HG03442 (cell line): ENCODE measurements around the gene SV2C.

Source experiments
- ATAC-seq: cut with Tn5 transposase; IDR thresholded peaks from one replicate; pipeline ENCODE4 v1.9.1; 2021; ENCODE audit warnings: mild to moderate bottlenecking, moderate library complexity; ENCODE audit not compliant: unreplicated experiment

SV2C gene

DNA sequence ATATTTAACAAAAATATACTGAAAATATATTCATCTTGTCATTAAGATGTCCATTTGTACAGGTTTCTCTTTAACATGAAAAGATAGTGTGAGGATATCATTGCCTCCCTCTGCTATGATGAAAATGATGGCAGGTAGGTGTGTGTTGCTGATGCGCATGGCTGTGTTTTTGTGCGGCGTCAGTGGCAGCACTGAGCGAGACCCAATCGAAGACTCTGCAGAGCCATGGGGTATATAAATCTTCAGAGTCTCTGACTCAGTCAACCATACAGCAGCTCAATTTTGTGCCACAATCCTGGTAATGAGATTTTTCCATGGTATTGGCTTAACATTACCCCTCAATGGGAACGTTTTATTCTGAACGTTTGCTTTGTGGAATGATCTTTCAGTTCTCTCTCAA lies 166.4 kb downstream of the SV2C start:
- ATAC-seq = no peak

- ATAC-seq = no peak
Measured at GRCh38 chr5:76250463-76250862, 167.3 kb downstream of the SV2C start.

GRCh38 chr5:76251656-76252055 lies 168.5 kb downstream of the SV2C start:
- ATAC-seq = no peak

DNA sequence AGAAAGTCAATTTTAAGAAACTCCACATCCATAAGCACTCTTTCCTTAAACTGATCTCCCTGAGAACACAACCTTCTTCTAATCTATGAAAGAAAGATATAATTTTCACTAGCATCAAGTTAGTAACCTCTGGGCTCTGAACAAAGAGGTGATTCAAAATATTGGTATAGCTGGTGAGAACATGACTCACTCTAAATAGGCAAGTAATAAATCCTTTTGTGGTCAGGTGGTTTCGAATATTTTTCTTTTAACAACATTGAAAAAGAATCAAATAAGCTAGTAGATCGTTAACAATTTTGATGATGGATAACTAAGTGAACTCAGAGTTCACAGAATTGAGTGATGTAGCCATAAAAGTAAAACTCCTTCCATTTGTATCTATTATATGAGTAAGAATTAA lies 169.3 kb downstream of the SV2C start:
- ATAC-seq = no peak

DNA sequence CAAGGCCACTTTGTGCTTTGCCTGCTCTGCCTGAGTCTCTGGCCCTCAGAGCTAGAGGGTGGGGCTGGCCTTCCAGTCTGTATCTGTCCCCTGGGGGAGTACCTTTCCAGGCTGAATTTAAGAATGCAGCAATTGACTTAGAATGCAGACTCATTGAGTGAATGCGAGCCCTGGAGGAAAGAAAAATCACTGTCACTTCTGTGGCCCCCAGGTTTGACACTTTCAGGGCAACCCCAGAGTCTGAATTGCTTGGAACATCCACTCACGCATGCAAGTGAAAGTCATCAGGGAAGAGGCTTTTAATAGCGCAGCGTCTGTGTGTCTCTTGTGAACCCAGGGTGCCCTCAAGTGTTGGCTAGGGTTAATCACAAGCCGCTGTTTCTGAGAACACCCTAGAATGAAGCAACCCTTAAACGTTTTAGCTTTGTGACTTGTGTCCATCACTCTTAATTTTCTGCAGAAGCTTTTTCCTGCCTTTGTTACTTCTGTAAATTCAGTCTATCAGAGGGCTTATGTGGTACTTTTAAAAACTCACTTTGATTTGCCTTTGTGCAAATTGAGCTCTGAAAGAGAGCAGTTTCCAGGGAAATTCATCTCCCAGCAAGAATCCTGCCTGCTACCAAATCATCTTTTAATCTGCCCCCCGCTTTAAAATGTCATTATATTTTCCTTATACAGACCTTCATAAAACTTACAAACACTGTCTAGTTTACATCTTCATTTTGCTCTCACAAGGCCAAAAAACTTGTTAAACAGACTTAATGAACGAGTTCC lies 173.1 kb downstream of the SV2C start:
- no peak for ATAC-seq

- ATAC-seq = no peak
Measured at GRCh38 chr5:76257225-76257833, 174.1 kb downstream of the SV2C start.

DNA sequence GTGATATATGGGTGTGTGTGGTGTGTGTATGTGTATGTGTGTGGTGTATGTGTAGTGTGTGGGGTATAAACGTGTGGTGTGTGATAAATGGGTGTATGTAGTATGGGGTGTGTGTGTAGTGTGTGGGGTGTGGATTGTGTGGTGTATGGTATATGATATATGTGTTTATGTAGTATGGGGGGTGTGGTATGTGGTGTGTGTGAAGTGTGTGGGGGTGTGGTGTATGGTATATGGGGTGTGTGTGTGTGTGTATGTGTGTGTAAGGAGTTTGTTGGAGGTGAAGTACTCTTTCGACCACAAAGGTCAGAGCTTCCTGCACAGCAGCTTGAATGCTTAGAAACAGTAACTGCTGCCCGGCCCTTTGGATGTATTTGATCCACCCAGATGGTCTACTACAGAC lies 174.7 kb downstream of the SV2C start:
- ATAC-seq = no peak

GRCh38 chr5:76264681-76265080 lies 181.5 kb downstream of the SV2C start:
- no peak for ATAC-seq

DNA sequence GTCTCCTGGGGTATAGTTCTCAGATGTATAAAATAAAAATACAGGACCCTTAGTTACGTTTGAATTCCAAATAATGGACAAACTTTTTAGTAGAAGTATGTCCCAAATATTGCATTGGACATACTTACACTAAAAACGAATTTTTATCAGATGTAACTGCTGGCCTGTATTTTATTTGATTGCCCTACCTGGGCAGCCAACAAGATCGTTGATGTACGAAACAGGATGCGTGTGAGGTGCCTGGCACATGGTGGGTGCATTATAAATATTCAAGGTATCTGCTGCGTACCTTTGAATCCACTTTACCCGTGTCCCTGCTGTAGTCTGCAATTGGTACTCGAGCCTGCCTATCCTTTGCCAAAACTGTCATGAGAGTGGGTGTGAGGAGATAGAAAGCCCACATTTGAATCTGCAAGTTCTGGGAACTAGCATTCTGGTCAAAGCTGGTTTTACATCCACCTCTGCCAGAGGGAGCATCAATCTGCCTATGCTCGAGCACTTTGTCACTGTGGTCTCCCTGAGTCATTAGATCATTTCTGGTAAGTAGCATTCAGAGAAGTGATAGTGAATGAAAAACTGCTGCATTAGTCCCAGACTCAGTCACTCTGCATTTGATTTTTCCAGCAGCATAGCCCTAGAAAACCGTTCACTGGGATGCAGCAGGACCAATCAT lies 186.2 kb downstream of the SV2C start:
- ATAC-seq = no peak

GRCh38 chr5:76269932-76270610 lies 186.9 kb downstream of the SV2C start:
- no peak for ATAC-seq

DNA sequence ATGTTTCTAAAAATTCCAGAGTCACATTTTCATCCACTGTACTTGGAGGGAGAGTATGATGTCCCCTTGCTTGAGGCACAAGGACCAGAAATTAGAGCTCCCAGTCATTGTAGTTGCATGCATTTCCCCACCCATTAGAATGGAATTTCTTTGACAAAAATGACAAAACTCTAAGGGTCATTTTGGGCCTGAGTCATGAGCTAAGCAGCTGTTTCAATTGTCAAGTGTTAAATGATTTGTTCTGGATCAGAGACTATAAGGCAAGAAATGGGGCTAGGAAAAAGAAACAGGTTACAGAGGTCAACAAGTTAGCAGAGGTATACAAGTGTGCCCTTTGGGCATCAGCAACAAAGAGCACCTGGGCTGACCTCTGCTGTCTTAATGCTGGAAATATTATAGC lies 188.7 kb downstream of the SV2C start:
- ATAC-seq = no peak

DNA sequence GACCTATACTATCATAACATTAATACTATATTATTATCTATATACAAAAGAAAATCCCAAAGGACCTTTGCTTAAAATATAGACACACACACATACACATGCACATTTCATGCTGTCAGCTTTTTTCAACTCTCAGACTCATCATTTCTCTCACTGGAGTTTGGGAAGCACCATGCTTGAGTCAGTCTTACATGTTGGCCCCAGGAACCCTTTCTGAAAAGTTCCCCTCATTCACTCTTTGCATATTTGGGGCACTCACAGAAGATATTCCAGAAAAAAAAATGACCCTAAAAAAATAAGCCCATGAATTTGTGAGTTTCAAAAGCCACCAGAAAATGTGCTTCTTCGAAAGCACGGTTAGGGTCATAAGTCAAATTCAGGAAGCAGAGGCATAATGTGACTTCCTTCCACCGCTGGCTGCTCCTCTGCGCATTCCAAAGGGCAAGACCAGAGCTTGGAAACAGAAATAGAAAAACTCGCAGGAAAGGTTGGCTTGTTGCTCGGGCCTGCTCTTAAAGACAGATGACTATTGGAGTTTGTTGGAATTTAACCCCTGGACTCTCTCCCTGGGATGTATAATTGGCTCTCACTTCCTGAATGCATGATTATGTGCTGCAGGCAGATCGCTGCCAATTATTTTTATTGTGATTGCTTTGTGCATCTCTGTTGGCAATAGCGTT lies 190.2 kb downstream of the SV2C start:
- ATAC-seq = no peak

DNA sequence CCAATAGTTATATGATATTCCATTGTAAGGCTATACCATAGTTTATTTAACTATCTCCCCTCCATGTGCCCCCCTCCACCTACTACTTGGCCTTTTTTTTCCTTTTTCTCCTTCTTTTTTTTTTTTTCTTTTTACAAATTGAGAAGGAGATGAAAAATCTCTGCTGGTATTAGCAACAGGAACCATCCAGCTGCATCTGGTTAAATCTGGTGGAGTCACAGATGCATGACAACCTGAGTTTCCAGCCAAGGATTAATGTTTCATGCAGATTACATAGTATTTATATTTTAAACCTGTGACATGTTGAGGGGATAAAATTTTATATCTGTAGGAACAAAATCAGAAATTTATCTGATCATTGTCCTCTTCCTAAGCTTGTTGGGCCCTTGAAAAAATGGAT lies 191.4 kb downstream of the SV2C start:
- no peak for ATAC-seq

DNA sequence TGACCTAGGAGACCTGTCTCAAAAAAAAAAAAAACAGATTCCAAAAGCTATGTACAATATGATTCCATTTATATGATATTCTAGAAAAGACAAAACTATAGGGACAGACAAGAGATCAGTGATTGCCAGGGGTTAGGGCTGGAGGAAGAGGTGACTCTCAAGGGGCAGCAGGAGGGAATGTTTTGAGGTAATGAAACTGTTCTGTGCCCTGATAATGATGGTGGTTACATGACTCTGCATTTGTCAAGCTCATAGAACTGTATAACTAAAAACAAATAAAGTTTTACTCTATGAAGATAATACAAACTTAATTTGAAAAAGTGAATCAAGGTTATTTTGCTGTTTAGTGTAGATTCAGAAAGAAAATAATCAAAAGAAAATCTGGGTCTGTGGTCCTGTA lies 194.6 kb downstream of the SV2C start:
- ATAC-seq = no peak

DNA sequence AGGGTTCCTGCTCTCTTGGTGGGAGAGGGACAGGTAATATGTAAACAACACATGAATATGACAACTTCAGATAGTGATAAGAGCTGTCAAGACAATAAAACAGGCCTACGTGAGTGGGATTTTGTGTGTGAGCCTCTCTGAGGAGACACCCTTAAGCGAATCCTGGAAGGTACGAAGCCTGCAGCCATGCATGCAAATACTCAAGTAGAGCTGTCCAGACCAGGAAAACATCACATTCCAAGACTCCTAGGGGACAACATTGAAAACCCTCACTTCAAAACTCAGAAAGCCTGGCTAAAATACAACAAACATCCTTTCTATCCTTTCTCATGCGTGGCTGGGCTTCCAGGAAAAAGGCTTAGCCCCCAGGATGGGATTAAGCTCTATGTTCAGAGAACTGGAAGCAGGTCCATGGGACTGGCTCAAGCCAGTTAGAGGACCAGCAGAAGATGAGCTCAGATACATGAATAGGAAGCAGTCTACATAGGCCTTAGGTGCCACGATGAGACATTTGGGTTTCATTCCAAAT lies 195.1 kb downstream of the SV2C start:
- no peak for ATAC-seq

- no peak for ATAC-seq
Measured at GRCh38 chr5:76280494-76280893, 197.3 kb downstream of the SV2C start.

- no peak for ATAC-seq
Measured at GRCh38 chr5:76283670-76284069, 200.5 kb downstream of the SV2C start.

- ATAC-seq = no peak
Measured at GRCh38 chr5:76289692-76290091, 206.5 kb downstream of the SV2C start.

- no peak for ATAC-seq
Measured at GRCh38 chr5:76290321-76290757, 207.2 kb downstream of the SV2C start.

DNA sequence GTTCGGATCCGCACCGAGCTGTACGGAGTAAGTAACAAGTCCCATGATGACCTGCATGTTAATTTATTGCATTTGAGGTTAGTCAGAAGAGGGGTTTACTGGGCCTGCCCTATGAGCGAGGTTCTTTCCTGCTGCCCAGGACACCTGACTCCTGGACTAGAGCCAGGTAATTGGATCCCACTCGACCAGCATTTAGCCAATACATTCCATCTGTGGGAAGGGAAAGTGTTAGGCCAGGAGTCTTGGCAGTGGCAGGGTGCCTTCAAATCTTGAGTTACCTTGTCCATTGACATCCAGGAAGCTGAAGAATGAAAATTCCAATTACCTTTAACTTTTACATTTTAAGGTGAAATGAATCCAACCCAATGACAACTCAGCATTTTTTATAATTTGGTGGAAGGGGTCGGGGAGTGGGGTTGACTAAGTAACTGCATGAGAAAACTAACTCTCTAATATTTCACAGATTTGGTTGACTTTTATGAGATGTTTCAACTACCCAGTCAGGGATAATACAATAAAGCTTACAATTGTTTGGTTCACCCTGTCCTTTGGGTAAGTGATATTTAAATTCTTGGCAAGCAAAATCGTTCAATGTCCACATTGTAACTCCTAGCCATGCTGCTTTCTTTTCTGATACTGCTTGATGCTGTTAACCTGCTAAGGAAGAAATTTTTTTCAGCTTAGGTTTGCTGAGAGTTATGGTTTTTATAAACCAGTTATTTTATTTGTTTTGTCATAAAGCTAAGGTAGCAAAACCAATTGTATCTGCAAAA lies 208.3 kb downstream of the SV2C start:
- ATAC-seq = no peak
